HG03354 (cell line): ENCODE measurements around the gene FAM78A.
"Not testable (repeated sequence)": the region's sequence is repeated elsewhere in the genome, so short reads cannot be mapped to it uniquely, and the experiment has no call there.

ENCODE experiments used
- ATAC-seq: cut with Tn5 transposase; IDR thresholded peaks from one replicate; pipeline ENCODE4 v1.9.1; 2021; ENCODE audit warnings: mild to moderate bottlenecking; ENCODE audit not compliant: unreplicated experiment, poor library complexity, severe bottlenecking

Gene FAM78A

GRCh38 chr9:131270171-131271015 lies 5.9 kb downstream of the FAM78A start:
- ATAC-seq, result no peak

- no peak for ATAC-seq
These were observed 9.8 kb downstream of the FAM78A start for GRCh38 chr9:131266266-131267229.

GRCh38 chr9:131264231-131264630 lies 12.1 kb downstream of the FAM78A start:
- no peak for ATAC-seq

- no peak for ATAC-seq
These were observed 12.6 kb downstream of the FAM78A start for GRCh38 chr9:131263701-131264100.

- ATAC-seq, result not testable (repeated sequence)
These were observed 13.3 kb downstream of the FAM78A start for GRCh38 chr9:131263033-131263343.

- ATAC-seq, result peak; percentile 59
These were observed 13.8 kb downstream of the FAM78A start for GRCh38 chr9:131262327-131263032.

GRCh38 chr9:131260751-131261452 lies 15.4 kb downstream of the FAM78A start:
- ATAC-seq, result no peak

GRCh38 chr9:131259916-131260597 lies 16.3 kb downstream of the FAM78A start:
- no peak for ATAC-seq

GRCh38 chr9:131259432-131259898 lies 16.8 kb downstream of the FAM78A start:
- ATAC-seq, result no peak

GRCh38 chr9:131258698-131259431 lies 17.4 kb downstream of the FAM78A start:
- no peak for ATAC-seq

GRCh38 chr9:131258186-131258585 lies 18.1 kb downstream of the FAM78A start:
- ATAC-seq, result no peak

- no peak for ATAC-seq
These were observed 18.9 kb downstream of the FAM78A start for GRCh38 chr9:131257266-131258025.

- no peak for ATAC-seq
These were observed 20.6 kb downstream of the FAM78A start for GRCh38 chr9:131255676-131256197.

- no peak for ATAC-seq
These were observed 21.7 kb downstream of the FAM78A start for GRCh38 chr9:131254626-131255025.

GRCh38 chr9:131253891-131254491 lies 22.3 kb downstream of the FAM78A start:
- no peak for ATAC-seq

GRCh38 chr9:131252120-131252519 lies 24.2 kb downstream of the FAM78A start:
- ATAC-seq, result no peak

GRCh38 chr9:131246618-131247017 lies 29.7 kb downstream of the FAM78A start:
- ATAC-seq, result no peak
